HepG2 (cell line): ENCODE measurements around the gene KLK7. TPM values are rescaled to one million over a fixed set of nuclear protein-coding genes. Genes with fewer than 3 reads are reported as not detected.
A peak's percentile ranks its signal among the peaks of the same experiment; 100 is the strongest.

Experiments used
- ATAC-seq: fragments of 200-7000 bp; cut with Tn5 transposase; 3 replicates; pipeline ENCODE4 v1.9.1; 2020; ENCODE audit warnings: mild to moderate bottlenecking, moderate library complexity
- BruUV-seq: library from RNA; stranded (reverse); fragments of 400-500 nt; replicated peaks from 2 replicates; lab custom pipeline; 2021; lab: Mats Ljungman, UMichigan
- CTCF ChIA-PET: fragments of 300-600 bp; formaldehyde crosslinking; extraction: SDS; loops from one replicate; lab custom pipeline; 2021; ENCODE audit warnings: low total read pairs, inconsistent platforms, low intra/inter-chr PET ratio; lab: Yijun Ruan, JAX
- POLR2A ChIA-PET: fragments of 350-600 bp; sonication (Branson Sonifier 250); formaldehyde crosslinking; loops from one replicate; lab custom pipeline; 2020; ENCODE audit warnings: antibody characterized with exemption, inconsistent platforms; lab: Yijun Ruan, JAX
- DNase-seq: peaks from one replicate; pipeline ENCODE4 v3.0.0-alpha.2; 2015; ENCODE audit warnings: low spot score
- FAIRE-seq: peaks from 3 replicates; lab custom pipeline; 2011; peaks lifted over from hg19 to GRCh38; lab: Jason Lieb, UNC
- H2AFZ ChIP-seq: one replicate; pipeline ENCODE4 v1.6.1; 2011; ENCODE audit warnings: low read length, inconsistent platforms
- H3K27ac ChIP-seq: fragments of 300-600 bp; 3 replicates; pipeline ENCODE4 v1.8.0; 2011; ENCODE audit warnings: mixed run types, mild to moderate bottlenecking, mixed read lengths, low read length, inconsistent platforms; ENCODE audit not compliant: insufficient read depth; ENCODE audit errors: extremely low read length
- H3K27me3 ChIP-seq, 2 experiments: fragments of 200-600 bp in 1 of 2; 2 replicates in 1 of 2; 3 replicates in 1 of 2; pipeline versions ENCODE4 v1.6.0 to v1.8.0; 2011; ENCODE audit warnings: low read length in 2 of 2, mild to moderate bottlenecking in 2 of 2, moderate library complexity in 2 of 2, inconsistent platforms in 1 of 2; ENCODE audit not compliant: insufficient read depth in 2 of 2, control insufficient read depth in 1 of 2
- H3K36me3 ChIP-seq, 2 experiments: fragments of 200-600 bp in 1 of 2; replicated peaks in 1 of 2; 2 replicates in 1 of 2; 3 replicates in 1 of 2; pipeline versions ENCODE4 v1.5.1 to v1.8.0; 2011; ENCODE audit warnings: low read length in 2 of 2, inconsistent platforms in 1 of 2; ENCODE audit not compliant: insufficient read depth in 2 of 2, control insufficient read depth in 1 of 2
- H3K4me1 ChIP-seq: 2 replicates; pipeline ENCODE4 v1.5.1; 2012; ENCODE audit warnings: low read length, inconsistent platforms; ENCODE audit not compliant: insufficient read depth
- H3K4me2 ChIP-seq: 2 replicates; pipeline ENCODE4 v1.6.0; 2011; ENCODE audit warnings: low read depth, low read length, inconsistent platforms
- H3K4me3 ChIP-seq, 3 experiments: fragments of 200-600 bp in 1 of 3; sonication (generic), shearing (Covaris generic) in 1 of 3; replicated peaks in 1 of 3; 2 replicates each; pipeline ENCODE4 v1.5.1; 2011 to 2016; ENCODE audit warnings: low read length in 3 of 3, inconsistent platforms in 2 of 3, low read depth in 2 of 3, mild to moderate bottlenecking in 2 of 3, control low read depth in 1 of 3, mixed read lengths in 1 of 3; ENCODE audit not compliant: insufficient read depth in 1 of 3
- H3K79me2 ChIP-seq: one replicate; pipeline ENCODE4 v1.6.1; 2011; ENCODE audit warnings: low read length, inconsistent platforms; ENCODE audit not compliant: insufficient read depth
- H3K9ac ChIP-seq: 2 replicates; pipeline ENCODE4 v1.6.0; 2011; ENCODE audit warnings: mild to moderate bottlenecking, low read depth, low read length, inconsistent platforms; ENCODE audit not compliant: insufficient read depth
- H3K9me3 ChIP-seq: 2 replicates; pipeline ENCODE4 v1.5.1; 2012; ENCODE audit warnings: mild to moderate bottlenecking, low read length
- H4K20me1 ChIP-seq: 2 replicates; pipeline ENCODE4 v1.6.0; 2011; ENCODE audit warnings: inconsistent platforms, mild to moderate bottlenecking, low read length, moderate library complexity; ENCODE audit not compliant: insufficient read depth
- CEBPB ChIP-seq: IDR thresholded peaks from 2 replicates; pipeline ENCODE4 v1.6.1; 2011; ENCODE audit warnings: low read depth, low read length, improper control_type of control experiment, borderline replicate concordance
- CEBPG ChIP-seq: IDR thresholded peaks from 2 replicates; pipeline ENCODE4 v1.6.1; 2016
- MAZ ChIP-seq, 2 experiments: sonication (generic) in 1 of 2; formaldehyde crosslinking in 1 of 2; IDR thresholded peaks; 2 replicates each; pipeline versions ENCODE4 v1.5.0 to v1.6.1; 2012 to 2020; ENCODE audit warnings: low read depth in 2 of 2, mild to moderate bottlenecking in 2 of 2, borderline replicate concordance in 1 of 2, improper control_type of control experiment in 1 of 2, low read length in 1 of 2, missing genetic modification reagents in 1 of 2, moderate library complexity in 1 of 2
- NAIF1 ChIP-seq: sonication (generic); formaldehyde crosslinking; IDR thresholded peaks from 2 replicates; pipeline ENCODE4 v1.5.0; 2020; ENCODE audit warnings: mild to moderate bottlenecking, missing genetic modification reagents, borderline replicate concordance
- SRSF1 ChIP-seq: fragments of 200-400 bp; formaldehyde crosslinking; optimal IDR thresholded peaks from 2 replicates; pipeline ENCODE3; 2017; ENCODE audit warnings: mild to moderate bottlenecking, low read depth, low read length, moderate library complexity
- whole genome bisulfite sequencing: methylation state at CpG from one replicate; pipeline ENCODE4 v1.1.6; 2017; ENCODE audit warnings: low lambda C conversion rate; 5-methylcytosine and 5-hydroxymethylcytosine counted together
- in situ Hi-C: cut with HindIII; loops from 2 replicates; pipeline ENCODE4 v1.10.0; 2017; ENCODE audit warnings: low pct_unique_long_range_greater_than_20kb; ENCODE audit not compliant: extremely low pct_ligation_motif_present
- intact Hi-C: fragments of 100-400 bp; cut with micrococcal nuclease; formaldehyde crosslinking; loops from one replicate; pipeline ENCODE4 v1.10.0; 2022; ENCODE audit not compliant: unreplicated experiment
- polyA plus RNA-seq, 8 experiments: library from polyadenylated mRNA; depleted of rRNA in 3 of 8; stranded (reverse) in 7 of 8; unstranded in 1 of 8; fragments of >200 nt; fragmentation: Illumina TruSeq in 4 of 8; extraction: Trizol in 4 of 8; gene quantifications; 2 replicates each; pipeline versions ENCODE4 v1.2.1 to v1.2.3, GENCODE V29; 2011 to 2016; ENCODE audit warnings: low read depth in 4 of 8, missing spikeins in 1 of 8, mixed read lengths in 1 of 8; ENCODE audit not compliant: insufficient read depth in 1 of 8
- total RNA-seq, 5 experiments: library from RNA; depleted of rRNA; stranded (reverse); fragments of >200 nt; fragmentation: Illumina TruSeq; extraction: Trizol; gene quantifications; 2 replicates each; pipeline ENCODE4 v1.2.3, GENCODE V29; 2016; ENCODE audit warnings: low read depth in 1 of 5
- TF ChIP-seq, protein P1 (sequence below): sonication (generic); formaldehyde crosslinking; IDR thresholded peaks from 2 replicates; pipeline ENCODE4 v1.5.0; 2020; ENCODE audit warnings: mild to moderate bottlenecking, missing genetic modification reagents
- TF ChIP-seq, protein P2 (sequence below): sonication (generic); formaldehyde crosslinking; IDR thresholded peaks from 2 replicates; pipeline ENCODE4 v1.4.0; 2020; ENCODE audit warnings: missing genetic modification reagents
- TF ChIP-seq, protein P3 (sequence below), 2 experiments: sonication (generic) in 1 of 2; formaldehyde crosslinking in 1 of 2; IDR thresholded peaks; 2 replicates each; pipeline versions ENCODE4 v1.6.1 to v1.9.0; 2014 to 2022; ENCODE audit warnings: antibody characterized with exemption in 1 of 2, borderline replicate concordance in 1 of 2, inconsistent platforms in 1 of 2, low read depth in 1 of 2, missing genetic modification reagents in 1 of 2

The KLK7 gene
- total and polyA plus RNA-seq, 2 of the 13 experiments (the other 11 are each of a cell fraction or from before 2014, with no cell fraction given) = not detected

DNA sequence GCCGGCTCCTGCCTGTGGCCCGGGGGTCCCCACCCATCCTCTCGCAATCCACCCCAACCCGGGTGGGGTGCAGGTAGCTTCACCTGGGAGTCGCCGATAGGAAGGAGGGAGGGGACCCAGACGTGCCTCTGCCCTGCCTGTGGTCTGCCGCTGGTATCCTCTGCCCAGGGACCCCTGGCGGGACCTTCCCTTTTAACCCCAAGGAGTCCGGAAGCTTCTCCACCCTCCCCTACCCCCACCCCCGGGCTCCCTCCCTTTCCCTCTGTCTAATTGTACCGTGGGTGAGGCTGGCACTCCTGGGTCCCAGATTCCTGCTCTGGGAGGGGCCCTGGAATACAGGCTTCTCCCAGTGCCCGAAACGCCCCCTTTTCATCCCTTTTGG lies 35.8 kb upstream of the KLK7 start, which contains the start of gene KLK10 (continued):
- TF ChIP-seq, protein P1, sequence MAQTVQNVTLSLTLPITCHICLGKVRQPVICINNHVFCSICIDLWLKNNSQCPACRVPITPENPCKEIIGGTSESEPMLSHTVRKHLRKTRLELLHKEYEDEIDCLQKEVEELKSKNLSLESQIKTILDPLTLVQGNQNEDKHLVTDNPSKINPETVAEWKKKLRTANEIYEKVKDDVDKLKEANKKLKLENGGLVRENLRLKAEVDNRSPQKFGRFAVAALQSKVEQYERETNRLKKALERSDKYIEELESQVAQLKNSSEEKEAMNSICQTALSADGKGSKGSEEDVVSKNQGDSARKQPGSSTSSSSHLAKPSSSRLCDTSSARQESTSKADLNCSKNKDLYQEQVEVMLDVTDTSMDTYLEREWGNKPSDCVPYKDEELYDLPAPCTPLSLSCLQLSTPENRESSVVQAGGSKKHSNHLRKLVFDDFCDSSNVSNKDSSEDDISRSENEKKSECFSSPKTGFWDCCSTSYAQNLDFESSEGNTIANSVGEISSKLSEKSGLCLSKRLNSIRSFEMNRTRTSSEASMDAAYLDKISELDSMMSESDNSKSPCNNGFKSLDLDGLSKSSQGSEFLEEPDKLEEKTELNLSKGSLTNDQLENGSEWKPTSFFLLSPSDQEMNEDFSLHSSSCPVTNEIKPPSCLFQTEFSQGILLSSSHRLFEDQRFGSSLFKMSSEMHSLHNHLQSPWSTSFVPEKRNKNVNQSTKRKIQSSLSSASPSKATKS (CRISPR knock-in tag) = no peak

DNA sequence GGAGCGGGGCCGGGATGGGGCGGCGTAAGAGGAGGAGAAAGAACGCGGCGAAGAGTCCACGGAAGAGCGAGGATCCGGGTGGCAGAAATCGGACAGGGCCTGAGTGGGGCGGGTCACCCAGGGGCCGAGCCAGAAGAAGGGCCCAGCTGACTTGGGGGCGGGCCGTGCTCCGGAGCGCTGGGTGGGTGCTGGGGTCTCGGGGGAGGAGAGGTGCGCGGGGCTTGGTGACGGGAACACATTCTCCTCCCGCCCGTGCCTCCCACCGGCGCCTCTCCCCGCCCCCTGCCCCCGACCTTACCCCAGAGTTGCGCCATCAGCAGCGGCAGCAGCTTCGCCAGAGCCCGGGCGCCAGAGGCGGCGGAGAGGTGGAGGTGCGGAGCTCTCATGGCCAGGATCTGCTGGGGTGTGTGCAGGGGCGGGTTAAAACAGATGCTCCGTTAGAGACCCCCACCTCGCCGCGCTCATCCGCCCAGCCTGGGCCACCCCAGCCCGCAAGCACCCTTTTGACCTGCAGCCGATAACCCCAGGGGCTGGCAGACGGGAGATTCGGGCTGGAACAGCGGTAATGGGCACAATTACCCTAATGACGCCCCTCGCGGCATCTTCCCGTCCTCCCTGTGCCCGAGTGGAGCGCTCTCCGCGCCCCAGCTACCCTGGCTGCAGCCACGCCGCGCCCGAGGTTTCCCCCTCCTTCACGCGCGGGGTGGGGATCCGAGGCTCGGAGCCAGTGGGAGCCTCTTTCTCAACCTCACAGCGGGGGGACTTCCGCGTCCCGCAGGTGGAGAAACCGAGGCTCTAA lies 35.2 kb upstream of the KLK7 start:
- POLR2A ChIA-PET = no interaction called here
- FAIRE-seq (no peak), ATAC-seq (peak; percentile 66), DNase-seq (no peak)
- intact Hi-C loops = loop anchor here (10.0 kb wide), 1 partner anchor 84 kb away; no protein-coding TSS in a partner anchor
- 0 out of 2 replicates have a peak, but pooled peaks cover 4% of the 10 kb centered on the region for H3K4me1 ChIP-seq
- H3K4me3 ChIP-seq = peak overlapping the region in 2 of 3 experiments; percentile 10 to 50; a peak in 2 of 6 replicates
- no peaks in the 10 kb centered on the region for H3K36me3 ChIP-seq
- in situ Hi-C loops = loop anchor here (5.0 kb wide), 2 partner anchors 73 to 87 kb away; no protein-coding TSS in a partner anchor
- H4K20me1 ChIP-seq = no peaks in the 10 kb centered on the region
- H3K9me3 ChIP-seq = no peaks in the 10 kb centered on the region
- no peak overlapping the region for H3K27ac ChIP-seq
- H3K4me2 ChIP-seq = peak overlapping the region; percentile 39; the same call in 1 of the 2 replicates
- H3K27me3 ChIP-seq = peaks cover 5 to 41% of the 10 kb centered on the region in 2 experiments; a peak in 4 of 5 replicates
- 5% methylated on average over 35 of the region's 68 CpGs for WGBS
- H3K9ac ChIP-seq = no peak overlapping the region
- CTCF ChIA-PET = no interaction called here
- no TSS peak for BruUV-seq
- H2AFZ ChIP-seq = no peak overlapping the region
- H3K79me2 ChIP-seq = no peaks in the 10 kb centered on the region
- TF ChIP-seq SRSF1 = no peak
- no peak for TF ChIP-seq NAIF1 (CRISPR knock-in tag)
- TF ChIP-seq MAZ (IDR thresholded peaks at IDR 0.05; ENCODE audit: borderline replicate concordance, low read depth, low read length) = peak; percentile 28; the same call in 1 of the 2 replicates
- TF ChIP-seq MAZ (CRISPR knock-in tag; IDR thresholded peaks at IDR 0.05; ENCODE audit: low read depth) = no peak
- TF ChIP-seq, protein P2, sequence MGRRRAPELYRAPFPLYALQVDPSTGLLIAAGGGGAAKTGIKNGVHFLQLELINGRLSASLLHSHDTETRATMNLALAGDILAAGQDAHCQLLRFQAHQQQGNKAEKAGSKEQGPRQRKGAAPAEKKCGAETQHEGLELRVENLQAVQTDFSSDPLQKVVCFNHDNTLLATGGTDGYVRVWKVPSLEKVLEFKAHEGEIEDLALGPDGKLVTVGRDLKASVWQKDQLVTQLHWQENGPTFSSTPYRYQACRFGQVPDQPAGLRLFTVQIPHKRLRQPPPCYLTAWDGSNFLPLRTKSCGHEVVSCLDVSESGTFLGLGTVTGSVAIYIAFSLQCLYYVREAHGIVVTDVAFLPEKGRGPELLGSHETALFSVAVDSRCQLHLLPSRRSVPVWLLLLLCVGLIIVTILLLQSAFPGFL (CRISPR knock-in tag) = no peak
- TF ChIP-seq, protein P3, sequence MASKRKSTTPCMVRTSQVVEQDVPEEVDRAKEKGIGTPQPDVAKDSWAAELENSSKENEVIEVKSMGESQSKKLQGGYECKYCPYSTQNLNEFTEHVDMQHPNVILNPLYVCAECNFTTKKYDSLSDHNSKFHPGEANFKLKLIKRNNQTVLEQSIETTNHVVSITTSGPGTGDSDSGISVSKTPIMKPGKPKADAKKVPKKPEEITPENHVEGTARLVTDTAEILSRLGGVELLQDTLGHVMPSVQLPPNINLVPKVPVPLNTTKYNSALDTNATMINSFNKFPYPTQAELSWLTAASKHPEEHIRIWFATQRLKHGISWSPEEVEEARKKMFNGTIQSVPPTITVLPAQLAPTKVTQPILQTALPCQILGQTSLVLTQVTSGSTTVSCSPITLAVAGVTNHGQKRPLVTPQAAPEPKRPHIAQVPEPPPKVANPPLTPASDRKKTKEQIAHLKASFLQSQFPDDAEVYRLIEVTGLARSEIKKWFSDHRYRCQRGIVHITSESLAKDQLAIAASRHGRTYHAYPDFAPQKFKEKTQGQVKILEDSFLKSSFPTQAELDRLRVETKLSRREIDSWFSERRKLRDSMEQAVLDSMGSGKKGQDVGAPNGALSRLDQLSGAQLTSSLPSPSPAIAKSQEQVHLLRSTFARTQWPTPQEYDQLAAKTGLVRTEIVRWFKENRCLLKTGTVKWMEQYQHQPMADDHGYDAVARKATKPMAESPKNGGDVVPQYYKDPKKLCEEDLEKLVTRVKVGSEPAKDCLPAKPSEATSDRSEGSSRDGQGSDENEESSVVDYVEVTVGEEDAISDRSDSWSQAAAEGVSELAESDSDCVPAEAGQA (IDR thresholded peaks at IDR 0.05; ENCODE audit: low read depth) = no peak
- TF ChIP-seq, protein P3 (CRISPR knock-in tag; IDR thresholded peaks at IDR 0.05; ENCODE audit: borderline replicate concordance) = no peak
- TF ChIP-seq CEBPG (CRISPR knock-in tag) = peak; percentile 56
- TF ChIP-seq CEBPB = peak; percentile 70; the same call in 1 of the 2 replicates
